Activated CD8-positive, alpha-beta T cell treated with anti-CD3 and anti-CD28 coated beads for 36 hours (primary cell): Measurements from ENCODE around the gene AMER2. TPM values are rescaled to one million over a fixed set of nuclear protein-coding genes. Genes with fewer than 3 reads are reported as not detected.

Experiments used
- ATAC-seq: fragments of 200-7000 bp; cut with Tn5 transposase; one replicate; pipeline ENCODE4 v1.10.0; 2021; ENCODE audit warnings: mild to moderate bottlenecking, moderate library complexity
- CTCF ChIA-PET: fragments of 350-600 bp; sonication (Branson Sonifier 250); formaldehyde crosslinking; loops from one replicate; lab custom pipeline; 2021; ENCODE audit warnings: antibody characterized with exemption; lab: Charles Lee
- POLR2A ChIA-PET: fragments of 350-600 bp; sonication (Branson Sonifier 250); formaldehyde crosslinking; loops from one replicate; lab custom pipeline; 2021; ENCODE audit warnings: antibody characterized with exemption; lab: Charles Lee
- DNase-seq: peaks from one replicate; pipeline ENCODE4 v3.0.0-alpha.2; 2020
- H3K27ac Mint-ChIP-seq: one replicate; pipeline ENCODE4 v1.8.0; 2021; ENCODE audit warnings: mild to moderate bottlenecking, mixed read lengths
- H3K27me3 Mint-ChIP-seq: one replicate; pipeline ENCODE4 v1.8.0; 2021; ENCODE audit warnings: mixed read lengths
- H3K36me3 Mint-ChIP-seq: one replicate; pipeline ENCODE4 v1.8.0; 2021; ENCODE audit warnings: low read depth, mixed read lengths
- H3K4me1 Mint-ChIP-seq: one replicate; pipeline ENCODE4 v1.8.0; 2021; ENCODE audit warnings: low read depth, mixed read lengths
- H3K4me3 Mint-ChIP-seq: one replicate; pipeline ENCODE4 v1.8.0; 2021; ENCODE audit warnings: mild to moderate bottlenecking, moderate library complexity, mixed read lengths
- H3K9me3 Mint-ChIP-seq: one replicate; pipeline ENCODE4 v1.8.0; 2021; ENCODE audit warnings: mixed read lengths
- CTCF ChIP-seq: fragments of 200-600 bp; IDR thresholded peaks from one replicate; pipeline ENCODE4 v1.8.0; 2022; ENCODE audit warnings: antibody characterized with exemption, mild to moderate bottlenecking
- intact Hi-C: fragments of 100-400 bp; cut with micrococcal nuclease; formaldehyde crosslinking; loops from one replicate; pipeline ENCODE4 v1.10.0; 2022
- total RNA-seq, 2 experiments: library from RNA; stranded (reverse); gene quantifications; one replicate each; pipeline ENCODE4 v1.2.3, GENCODE V29; 2021

Gene AMER2
- total RNA-seq, 2 experiments from 2014 or later: not detected

GRCh38 chr13:25149711-25150110 is 22.4 kb downstream of the AMER2 start:
- no peak overlapping the region for H3K27ac Mint-ChIP-seq
- DNase-seq (no peak), ATAC-seq (no peak)
- ChIA-PET CTCF (no interaction called here), POLR2A (no interaction called here)
- intact Hi-C loops: no loop called here
- no peaks in the 10 kb centered on the region for H3K9me3 Mint-ChIP-seq
- peaks cover 5% of the 10 kb centered on the region for H3K27me3 Mint-ChIP-seq
- H3K4me3 Mint-ChIP-seq: no peak overlapping the region
- H3K4me1 Mint-ChIP-seq: no peaks in the 10 kb centered on the region
- no peaks in the 10 kb centered on the region for H3K36me3 Mint-ChIP-seq
- no peak for TF ChIP-seq CTCF

GRCh38 chr13:25148402-25148771 is 23.7 kb downstream of the AMER2 start:
- intact Hi-C loops: no loop called here
- no peak for DNase-seq
- POLR2A ChIA-PET: interaction anchor here (0.8 kb wide), 1 partner anchor 12 kb away, joined by 3 read pairs; no protein-coding TSS in a partner anchor
- CTCF ChIA-PET: no interaction called here
- Mint-ChIP-seq H3K27ac (no peak overlapping the region), H3K36me3 (no peaks in the 10 kb centered on the region), H3K4me1 (no peaks in the 10 kb centered on the region), H3K9me3 (no peaks in the 10 kb centered on the region), H3K27me3 (peaks cover 6% of the 10 kb centered on the region), H3K4me3 (no peak overlapping the region)
- no peak for TF ChIP-seq CTCF
- ATAC-seq: no peak

- no peaks in the 10 kb centered on the region for H3K36me3 Mint-ChIP-seq
- no peak for TF ChIP-seq CTCF
- H3K9me3 Mint-ChIP-seq: no peaks in the 10 kb centered on the region
- no peak for DNase-seq
- peaks cover 8% of the 10 kb centered on the region for H3K27me3 Mint-ChIP-seq
- intact Hi-C loops: no loop called here
- H3K4me1 Mint-ChIP-seq: no peaks in the 10 kb centered on the region
- no peak for ATAC-seq
- ChIA-PET POLR2A (no interaction called here), CTCF (no interaction called here)
- no peak overlapping the region for H3K27ac Mint-ChIP-seq
- H3K4me3 Mint-ChIP-seq: no peak overlapping the region
Measured at GRCh38 chr13:25147638-25148401, 24.3 kb downstream of the AMER2 start.

DNA sequence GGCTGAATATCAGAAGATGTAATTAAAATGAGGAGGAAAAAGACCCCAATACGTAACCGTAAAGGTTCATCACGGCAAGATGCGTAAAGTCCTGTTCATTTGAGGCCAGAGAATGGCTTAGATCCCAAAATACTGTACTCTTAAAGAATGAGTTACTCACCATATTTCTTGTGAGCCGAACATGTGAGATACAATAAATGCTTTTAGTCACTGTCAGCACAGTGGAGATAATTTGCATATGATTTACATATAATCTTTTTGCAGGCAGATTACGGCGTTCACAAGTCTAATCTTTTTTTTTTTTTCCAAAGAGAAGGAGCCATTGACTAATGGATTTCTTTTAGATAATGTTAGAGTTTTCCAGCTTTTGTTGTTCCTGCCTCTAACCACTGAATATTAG is 28.4 kb downstream of the AMER2 start:
- TF ChIP-seq CTCF: no peak
- Mint-ChIP-seq H3K27ac (no peak overlapping the region), H3K27me3 (peaks cover 12% of the 10 kb centered on the region), H3K4me1 (no peaks in the 10 kb centered on the region), H3K9me3 (no peaks in the 10 kb centered on the region), H3K36me3 (no peaks in the 10 kb centered on the region), H3K4me3 (no peak overlapping the region)
- DNase-seq (no peak), ATAC-seq (no peak)
- ChIA-PET CTCF (no interaction called here), POLR2A (no interaction called here)
- intact Hi-C loops: no loop called here

DNA sequence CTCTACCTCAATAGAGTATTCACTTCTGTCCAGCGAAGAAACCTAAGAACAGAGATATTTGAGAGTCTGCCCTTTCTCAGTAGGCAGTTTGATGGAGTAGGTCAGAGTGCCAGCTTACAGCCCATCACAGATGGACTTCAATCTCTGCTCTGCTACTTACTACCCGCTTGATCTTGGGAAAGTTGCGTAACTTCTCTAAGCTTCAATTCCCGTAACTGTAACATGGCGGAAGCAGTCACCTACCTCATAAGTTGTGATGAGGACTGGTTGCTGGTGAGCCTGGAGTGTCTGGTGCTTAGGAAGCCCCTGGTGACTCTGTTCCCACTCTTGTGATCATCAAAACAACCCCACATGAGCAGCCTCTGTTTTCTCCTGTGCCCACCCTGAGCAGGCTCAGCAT is 31.0 kb downstream of the AMER2 start:
- CTCF ChIA-PET: no interaction called here
- no peaks in the 10 kb centered on the region for H3K36me3 Mint-ChIP-seq
- intact Hi-C loops: no loop called here
- POLR2A ChIA-PET: interaction anchor here (1.2 kb wide), 1 partner anchor 48 kb away, joined by 3 read pairs; no protein-coding TSS in a partner anchor
- no peaks in the 10 kb centered on the region for H3K9me3 Mint-ChIP-seq
- no peak for ATAC-seq
- TF ChIP-seq CTCF: no peak
- no peak for DNase-seq
- H3K27ac Mint-ChIP-seq: no peak overlapping the region
- no peaks in the 10 kb centered on the region for H3K4me1 Mint-ChIP-seq
- no peak overlapping the region for H3K4me3 Mint-ChIP-seq
- H3K27me3 Mint-ChIP-seq: peaks cover 27% of the 10 kb centered on the region
